ENCODE results near the gene JADE2. TPM values are rescaled to one million over a fixed set of nuclear protein-coding genes. Genes with fewer than 3 reads are reported as not detected.

JADE2 gene
- total RNA-seq, 4 donors from 2014 or later: 35.5 to 68.1 (median 59.0) TPM

GRCh38 chr5:134603059-134603458 lies 77.6 kb downstream of the JADE2 start:
- intact Hi-C loops (cut with DNase I; ENCODE audit: low total_unique reads): no loop called here

GRCh38 chr5:134604908-134605307 lies 79.4 kb downstream of the JADE2 start:
- WGBS, 2 donors: 79% methylated on average over 1 of the region's 1 CpG
- DNase-seq (ENCODE audit: low spot score in 2 of 2): no peak
- H3K4me3 ChIP-seq (ENCODE audit: low read depth, poor library complexity, severe bottlenecking): no peak overlapping the region
- intact Hi-C loops (cut with DNase I; ENCODE audit: low total_unique reads): no loop called here
- TF ChIP-seq CTCF (IDR thresholded peaks at IDR 0.05) (no peak), POLR2A (IDR thresholded peaks at IDR 0.05) (no peak)

More at GRCh38 chr5:134603059-134603458, 77.6 kb downstream of the JADE2 start:
- DNase-seq (ENCODE audit: low spot score in 2 of 2): no peak
- H3K4me3 ChIP-seq (ENCODE audit: low read depth, poor library complexity, severe bottlenecking): no peak overlapping the region
- TF ChIP-seq POLR2A (IDR thresholded peaks at IDR 0.05) (no peak), CTCF (IDR thresholded peaks at IDR 0.05) (no peak)
- 20 to 36% methylated on average over 1 of the region's 1 CpG for WGBS, 2 donors

DNA sequence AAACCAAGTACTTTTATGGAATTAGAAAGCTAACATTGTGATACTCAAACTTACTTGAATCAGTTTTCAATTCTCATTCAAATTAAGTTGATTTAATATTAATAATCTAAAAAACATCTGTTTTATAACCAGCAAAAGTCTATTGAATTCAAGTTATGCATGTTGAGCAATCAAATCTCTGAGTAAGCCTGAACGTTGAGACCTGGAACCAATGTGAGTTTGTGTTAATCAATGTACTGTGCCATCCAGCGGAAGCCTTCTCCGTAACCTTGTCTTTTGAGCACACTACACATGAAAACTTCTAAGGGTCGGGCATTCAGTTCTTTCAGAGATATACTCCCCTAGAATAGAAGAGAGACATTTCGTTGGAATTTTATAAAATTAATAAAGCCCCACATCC lies 81.3 kb downstream of the JADE2 start:
- DNase-seq (ENCODE audit: low spot score in 2 of 2): peak in 1 of 2 donors; percentile 18
- 85 to 87% methylated on average over 5 of the region's 5 CpGs for WGBS, 2 donors
- intact Hi-C loops (cut with DNase I; ENCODE audit: low total_unique reads): no loop called here
- no peak overlapping the region for H3K4me3 ChIP-seq (ENCODE audit: low read depth, poor library complexity, severe bottlenecking)
- no peak for TF ChIP-seq POLR2A (IDR thresholded peaks at IDR 0.05)
- no peak for TF ChIP-seq CTCF (IDR thresholded peaks at IDR 0.05)

DNA sequence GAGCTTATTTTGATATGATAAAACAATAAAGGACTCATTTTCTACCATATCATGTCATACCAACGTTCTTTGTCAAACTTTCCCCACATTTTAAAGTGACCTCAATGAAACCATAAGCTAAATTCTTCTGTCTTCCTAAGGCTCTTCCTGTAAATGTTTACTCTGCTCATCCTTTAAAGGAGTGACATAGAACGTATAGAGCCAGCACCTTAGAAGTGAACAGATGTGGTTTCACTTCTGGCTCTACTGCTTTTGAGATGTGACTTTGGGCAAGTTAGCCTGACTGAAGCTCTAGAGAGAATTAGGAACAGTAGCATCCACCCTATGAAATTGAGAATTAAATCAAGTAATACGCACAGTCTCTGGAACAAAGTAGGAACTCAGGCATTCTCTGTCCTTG lies 83.1 kb downstream of the JADE2 start:
- TF ChIP-seq POLR2A (IDR thresholded peaks at IDR 0.05) (no peak), CTCF (IDR thresholded peaks at IDR 0.05) (no peak)
- intact Hi-C loops (cut with DNase I; ENCODE audit: low total_unique reads): no loop called here
- DNase-seq (ENCODE audit: low spot score in 2 of 2): no peak
- no peak overlapping the region for H3K4me3 ChIP-seq (ENCODE audit: low read depth, poor library complexity, severe bottlenecking)
- WGBS, 2 donors: 81 to 92% methylated on average over 3 of the region's 3 CpGs

DNA sequence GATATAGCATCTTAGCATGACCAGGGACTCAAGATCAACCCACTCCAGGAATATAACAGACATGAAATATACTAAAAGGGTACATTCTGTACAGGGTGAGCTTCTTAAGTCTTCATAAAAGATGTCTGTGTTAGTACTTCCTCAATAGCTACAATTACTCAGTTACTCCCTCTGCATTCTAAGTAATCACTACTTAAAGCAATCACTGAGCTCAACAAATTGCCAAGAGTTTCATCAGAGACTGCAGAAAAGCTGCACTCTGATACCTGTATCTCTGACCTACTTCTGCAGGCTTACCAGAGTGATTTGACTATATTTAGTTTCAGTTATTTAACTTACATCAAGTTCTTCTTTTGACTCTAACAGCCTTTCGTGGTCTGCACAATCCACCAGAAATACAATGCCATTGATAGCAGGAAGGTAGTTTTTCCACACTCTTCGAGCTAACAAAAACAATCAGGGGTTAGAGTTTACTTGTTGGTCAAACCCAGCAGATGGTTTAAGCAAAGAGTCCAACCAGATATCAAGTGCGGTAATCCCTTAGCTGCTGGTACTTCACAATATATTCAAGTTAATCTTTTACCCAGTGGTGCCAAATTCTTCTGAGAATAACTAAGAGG lies 83.9 kb downstream of the JADE2 start:
- WGBS, 2 donors: 92 to 94% methylated on average over 3 of the region's 3 CpGs
- no peak overlapping the region for H3K4me3 ChIP-seq (ENCODE audit: low read depth, poor library complexity, severe bottlenecking)
- intact Hi-C loops (cut with DNase I; ENCODE audit: low total_unique reads): no loop called here
- DNase-seq (ENCODE audit: low spot score in 2 of 2): no peak
- TF ChIP-seq POLR2A (IDR thresholded peaks at IDR 0.05) (no peak), CTCF (IDR thresholded peaks at IDR 0.05) (no peak)

- DNase-seq (ENCODE audit: low spot score in 2 of 2): peak in 1 of 2 donors; percentile 3
- TF ChIP-seq POLR2A (IDR thresholded peaks at IDR 0.05) (no peak), CTCF (IDR thresholded peaks at IDR 0.05) (no peak)
- no peak overlapping the region for H3K4me3 ChIP-seq (ENCODE audit: low read depth, poor library complexity, severe bottlenecking)
- intact Hi-C loops (cut with DNase I; ENCODE audit: low total_unique reads): no loop called here
Measured at GRCh38 chr5:134610725-134611124, 85.3 kb downstream of the JADE2 start.
